A549 (cell line): ENCODE data around the gene ALDH2. TPM values are rescaled to one million over a fixed set of nuclear protein-coding genes. Genes with fewer than 3 reads are reported as not detected.

Experiments
- ATAC-seq, 2 experiments: fragments of 200-7000 bp in 1 of 2; fragments of >200 bp in 1 of 2; cut with Nextera tagmentation in 1 of 2; cut with Tn5 transposase in 1 of 2; 3 replicates each; pipeline versions ENCODE4 v1.8.0 to v1.9.1; 2018 to 2020; ENCODE audit warnings: mild to moderate bottlenecking in 1 of 2, moderate library complexity in 1 of 2
- CTCF ChIA-PET: fragments of 300-600 bp; sonication (Branson Sonifier 250); formaldehyde crosslinking; extraction: SDS; loops from one replicate; lab custom pipeline; 2021; ENCODE audit warnings: antibody characterized with exemption, inconsistent platforms; lab: Yijun Ruan, JAX
- POLR2A ChIA-PET: fragments of 350-600 bp; formaldehyde crosslinking; extraction: SDS; loops from one replicate; lab custom pipeline; 2021; ENCODE audit warnings: antibody characterized with exemption, inconsistent platforms; lab: Yijun Ruan, JAX
- DNase-seq, 2 experiments: peaks; one replicate each; pipeline versions ENCODE4 v3.0.0 to v3.0.0-alpha.2; 2011 to 2016; ENCODE audit warnings: low read depth in 1 of 2, low spot score in 1 of 2
- FAIRE-seq: peaks from 2 replicates; lab custom pipeline; 2011; peaks lifted over from hg19 to GRCh38; lab: Jason Lieb, UNC
- H3K27ac ChIP-seq, 2 experiments: fragments of >200 bp; sonication (Bioruptor Twin); formaldehyde crosslinking; 3 replicates each; pipeline ENCODE4 v1.5.1; 2016 to 2017
- H3K4me1 ChIP-seq: fragments of >200 bp; sonication (Bioruptor Twin); formaldehyde crosslinking; 3 replicates; pipeline ENCODE4 v1.6.1; 2016
- H3K4me2 ChIP-seq: fragments of >200 bp; sonication (Bioruptor Twin); formaldehyde crosslinking; 3 replicates; pipeline ENCODE4 v1.6.1; 2016
- H3K4me3 ChIP-seq: fragments of >200 bp; sonication (Bioruptor Twin); formaldehyde crosslinking; 3 replicates; pipeline ENCODE4 v1.5.1; 2016
- H3K9me3 ChIP-seq: fragments of >200 bp; sonication (Bioruptor Twin); formaldehyde crosslinking; 3 replicates; pipeline ENCODE4 v1.6.1; 2016
- CEBPB ChIP-seq, 2 experiments: fragments of >200 bp in 1 of 2; sonication (Bioruptor Twin) in 1 of 2; formaldehyde crosslinking in 1 of 2; IDR thresholded peaks; 2 replicates each; pipeline ENCODE4 v1.6.1; 2012 to 2016
- CHD4 ChIP-seq: fragments of 200-600 bp; sonication (generic); IDR thresholded peaks from 2 replicates; pipeline ENCODE4 v1.6.1; 2016; ENCODE audit warnings: antibody characterized with exemption, mild to moderate bottlenecking, borderline replicate concordance
- EHF ChIP-seq: fragments of 250-450 bp; sonication (Bioruptor Pico); IDR thresholded peaks from 2 replicates; pipeline ENCODE4 v1.5.0; 2020; ENCODE audit warnings: mild to moderate bottlenecking
- GATA3 ChIP-seq: IDR thresholded peaks from 2 replicates; pipeline ENCODE4 v1.6.1; 2012; ENCODE audit warnings: borderline replicate concordance
- HEYL ChIP-seq: fragments of 250-450 bp; sonication (Bioruptor Pico); IDR thresholded peaks from 2 replicates; pipeline ENCODE4 v1.8.0; 2021; ENCODE audit warnings: mild to moderate bottlenecking, moderate library complexity
- HOXA7 ChIP-seq: fragments of 250-450 bp; sonication (Bioruptor Pico); IDR thresholded peaks from 2 replicates; pipeline ENCODE4 v1.5.0; 2020; ENCODE audit warnings: mild to moderate bottlenecking, moderate library complexity
- HOXB13 ChIP-seq: fragments of 250-450 bp; sonication (Bioruptor Pico); IDR thresholded peaks from 2 replicates; pipeline ENCODE4 v1.5.0; 2020; ENCODE audit warnings: low read depth, mild to moderate bottlenecking, moderate library complexity
- JUN ChIP-seq, 2 experiments: fragments of >200 bp; sonication (Bioruptor Twin); formaldehyde crosslinking; IDR thresholded peaks; 2 replicates in 1 of 2; 3 replicates in 1 of 2; pipeline ENCODE4 v1.6.1; 2016 to 2017
- JUNB ChIP-seq: fragments of >200 bp; sonication (Bioruptor Twin); formaldehyde crosslinking; IDR thresholded peaks from 2 replicates; pipeline ENCODE4 v1.6.1; 2016
- KDM1A ChIP-seq: fragments of 200-600 bp; sonication (generic); IDR thresholded peaks from 2 replicates; pipeline ENCODE4 v1.6.1; 2016; ENCODE audit warnings: low read depth, mild to moderate bottlenecking
- KDM5A ChIP-seq: fragments of 200-600 bp; sonication (generic); IDR thresholded peaks from 2 replicates; pipeline ENCODE4 v1.6.1; 2016; ENCODE audit warnings: antibody characterized with exemption, mild to moderate bottlenecking
- MAFK ChIP-seq: fragments of 450-650 bp; IDR thresholded peaks from 2 replicates; pipeline ENCODE4 v1.6.1; 2014; ENCODE audit not compliant: partially characterized antibody
- NFE2L2 ChIP-seq: fragments of 150-350 bp; conservative IDR thresholded peaks from 2 replicates; pipeline ENCODE4 v1.6.1; 2014; ENCODE audit warnings: low read length
- NPAS2 ChIP-seq: fragments of 250-450 bp; sonication (Bioruptor Pico); IDR thresholded peaks from 2 replicates; pipeline ENCODE4 v1.8.0; 2022; ENCODE audit warnings: mild to moderate bottlenecking, moderate library complexity, borderline replicate concordance
- PHF8 ChIP-seq: fragments of 200-600 bp; sonication (generic); IDR thresholded peaks from 2 replicates; pipeline ENCODE4 v1.6.1; 2016; ENCODE audit warnings: low read depth, mild to moderate bottlenecking, antibody characterized with exemption, moderate library complexity, borderline replicate concordance
- RAD21 ChIP-seq, 2 experiments: fragments of >200 bp in 1 of 2; sonication (Bioruptor Twin) in 1 of 2; formaldehyde crosslinking in 1 of 2; IDR thresholded peaks in 1 of 2; conservative IDR thresholded peaks in 1 of 2; 2 replicates in 1 of 2; 3 replicates in 1 of 2; pipeline ENCODE4 v1.6.1; 2012 to 2018; ENCODE audit warnings: inconsistent platforms in 1 of 2
- RARB ChIP-seq: fragments of 250-450 bp; sonication (Bioruptor Pico); IDR thresholded peaks from 2 replicates; pipeline ENCODE4 v1.8.0; 2021; ENCODE audit warnings: mild to moderate bottlenecking, moderate library complexity
- RCOR1 ChIP-seq: fragments of 150-350 bp; IDR thresholded peaks from 2 replicates; pipeline ENCODE4 v1.6.1; 2014; ENCODE audit warnings: antibody characterized with exemption, low read length, low read depth
- RNF2 ChIP-seq: fragments of 200-600 bp; sonication (generic); IDR thresholded peaks from 2 replicates; pipeline ENCODE4 v1.6.1; 2016; ENCODE audit warnings: low read depth, mild to moderate bottlenecking, antibody characterized with exemption, moderate library complexity, borderline replicate concordance
- SMC3 ChIP-seq: fragments of >200 bp; sonication (Bioruptor Twin); formaldehyde crosslinking; IDR thresholded peaks from 3 replicates; pipeline ENCODE4 v1.6.1; 2018; ENCODE audit warnings: inconsistent platforms
- TP53 ChIP-seq: fragments of 250-450 bp; sonication (Bioruptor Pico); IDR thresholded peaks from 2 replicates; pipeline ENCODE4 v1.5.0; 2021; ENCODE audit warnings: mild to moderate bottlenecking, moderate library complexity
- ZSCAN20 ChIP-seq: fragments of 250-450 bp; sonication (Bioruptor Pico); IDR thresholded peaks from 2 replicates; pipeline ENCODE4 v1.8.0; 2022; ENCODE audit warnings: mild to moderate bottlenecking, moderate library complexity
- WGBS: methylation state at CpG from one replicate; pipeline ENCODE4 v1.1.6; 2017; ENCODE audit errors: missing lambda C conversion rate; 5-methylcytosine and 5-hydroxymethylcytosine counted together
- polyA plus RNA-seq, 4 experiments: library from polyadenylated mRNA; depleted of rRNA in 3 of 4; stranded (reverse); fragments of >200 nt; fragmentation: RNase III in 1 of 4; extraction: RNeasy Plus Mini Kit Qiagen cat#74134 plus additional on column Dnase treatment in 1 of 4; gene quantifications; 2 replicates in 3 of 4; 3 replicates in 1 of 4; pipeline ENCODE4 v1.2.3, GENCODE V29; 2011 to 2017
- TF ChIP-seq, protein P1 (sequence below): fragments of 150-350 bp; IDR thresholded peaks from 2 replicates; pipeline ENCODE4 v1.6.1; 2014; ENCODE audit warnings: low read depth, mild to moderate bottlenecking, low read length
- TF ChIP-seq, protein P2 (sequence below): IDR thresholded peaks from 2 replicates; pipeline ENCODE4 v1.6.1; 2012
- TF ChIP-seq, protein P3 (sequence below): IDR thresholded peaks from 2 replicates; pipeline ENCODE4 v1.6.1; 2012
- TF ChIP-seq, protein P4 (sequence below): fragments of >200 bp; sonication (Bioruptor Twin); formaldehyde crosslinking; IDR thresholded peaks from 3 replicates; pipeline ENCODE4 v1.5.1; 2016

The ALDH2 gene
- polyA plus RNA-seq, 2 of the 4 experiments (the other 2 are of a cell fraction) = 97.5 to 123 TPM

DNA sequence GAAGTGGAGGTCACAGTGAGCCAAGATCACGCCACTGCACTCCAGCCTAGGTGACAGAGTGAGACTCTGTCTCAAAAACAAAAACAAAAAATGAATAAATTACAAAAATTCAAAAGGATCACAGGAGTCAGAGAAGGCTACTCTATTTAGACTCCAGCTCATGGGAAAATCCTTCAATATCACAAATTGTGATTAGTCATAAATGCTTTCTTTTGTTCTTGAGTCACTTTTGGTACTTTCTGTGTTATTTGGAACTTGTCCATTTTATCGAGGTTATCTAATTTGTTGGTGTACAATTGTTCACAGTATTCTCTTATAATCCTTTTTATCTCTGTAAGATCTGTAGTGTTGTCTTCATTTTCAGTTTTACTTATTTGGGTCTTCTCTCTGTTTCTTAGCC is 18.9 kb downstream of the ALDH2 start:
- no peak for DNase-seq
- H3K9me3 ChIP-seq = peaks cover 10% of the 10 kb centered on the region; the same call in 2 of the 3 replicates
- peaks cover 24% of the 10 kb centered on the region for H3K4me1 ChIP-seq
- no peak for ATAC-seq
- WGBS = 65% methylated on average over 2 of the region's 2 CpGs
- no peak overlapping the region for H3K4me3 ChIP-seq
- no peak for FAIRE-seq
- TF ChIP-seq, protein P1, sequence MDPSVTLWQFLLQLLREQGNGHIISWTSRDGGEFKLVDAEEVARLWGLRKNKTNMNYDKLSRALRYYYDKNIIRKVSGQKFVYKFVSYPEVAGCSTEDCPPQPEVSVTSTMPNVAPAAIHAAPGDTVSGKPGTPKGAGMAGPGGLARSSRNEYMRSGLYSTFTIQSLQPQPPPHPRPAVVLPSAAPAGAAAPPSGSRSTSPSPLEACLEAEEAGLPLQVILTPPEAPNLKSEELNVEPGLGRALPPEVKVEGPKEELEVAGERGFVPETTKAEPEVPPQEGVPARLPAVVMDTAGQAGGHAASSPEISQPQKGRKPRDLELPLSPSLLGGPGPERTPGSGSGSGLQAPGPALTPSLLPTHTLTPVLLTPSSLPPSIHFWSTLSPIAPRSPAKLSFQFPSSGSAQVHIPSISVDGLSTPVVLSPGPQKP = no peak
- TF ChIP-seq JUN (IDR thresholded peaks at IDR 0.05) (no peak), NPAS2 (CRISPR knock-in tag) (no peak), KDM1A (no peak), TP53 (CRISPR knock-in tag) (no peak), GATA3 (no peak), HEYL (no peak), RARB (CRISPR knock-in tag) (no peak), RNF2 (no peak), NFE2L2 (no peak), RAD21 (conservative IDR thresholded peaks at IDR 0.05 in 1 of 2, IDR thresholded peaks at IDR 0.05 in 1 of 2) (no peak)
- TF ChIP-seq, protein P2, sequence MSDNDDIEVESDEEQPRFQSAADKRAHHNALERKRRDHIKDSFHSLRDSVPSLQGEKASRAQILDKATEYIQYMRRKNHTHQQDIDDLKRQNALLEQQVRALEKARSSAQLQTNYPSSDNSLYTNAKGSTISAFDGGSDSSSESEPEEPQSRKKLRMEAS = no peak
- TF ChIP-seq, protein P3, sequence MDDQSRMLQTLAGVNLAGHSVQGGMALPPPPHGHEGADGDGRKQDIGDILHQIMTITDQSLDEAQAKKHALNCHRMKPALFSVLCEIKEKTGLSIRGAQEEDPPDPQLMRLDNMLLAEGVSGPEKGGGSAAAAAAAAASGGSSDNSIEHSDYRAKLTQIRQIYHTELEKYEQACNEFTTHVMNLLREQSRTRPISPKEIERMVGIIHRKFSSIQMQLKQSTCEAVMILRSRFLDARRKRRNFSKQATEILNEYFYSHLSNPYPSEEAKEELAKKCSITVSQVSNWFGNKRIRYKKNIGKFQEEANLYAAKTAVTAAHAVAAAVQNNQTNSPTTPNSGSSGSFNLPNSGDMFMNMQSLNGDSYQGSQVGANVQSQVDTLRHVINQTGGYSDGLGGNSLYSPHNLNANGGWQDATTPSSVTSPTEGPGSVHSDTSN = no peak
- ChIA-PET CTCF (interaction anchor here (0.7 to 2.1 kb wide), 3 partner anchors 22 to 140 kb away, joined by 3 to 12 read pairs (median 3); no protein-coding TSS in a partner anchor), POLR2A (no interaction called here)
- no peak overlapping the region for H3K27ac ChIP-seq
- no peak overlapping the region for H3K4me2 ChIP-seq

DNA sequence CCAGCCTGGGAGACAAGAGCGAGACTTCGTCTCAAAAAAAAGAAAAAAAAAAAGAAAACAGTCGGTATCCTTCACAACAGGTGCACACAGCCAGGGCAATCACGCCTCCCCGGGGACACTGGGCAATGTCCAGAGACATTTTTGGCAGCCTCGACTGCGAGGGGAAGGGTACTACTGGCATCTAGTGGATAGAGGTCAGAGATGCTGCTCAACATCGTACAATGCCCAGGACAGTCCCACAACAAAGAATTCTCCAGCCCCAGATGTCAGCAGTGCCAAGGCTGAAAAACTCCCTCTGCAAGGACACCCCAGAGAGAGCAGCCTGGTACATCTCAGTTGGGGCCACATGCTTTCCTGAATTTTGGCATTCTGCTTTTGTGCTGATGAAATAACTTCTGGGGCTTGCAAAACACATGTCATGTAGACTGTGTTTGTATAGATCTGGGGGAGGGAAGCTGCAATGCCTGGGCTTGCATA is 21.5 kb downstream of the ALDH2 start:
- CTCF ChIA-PET = interaction anchor here (0.8 to 2.5 kb wide), 9 partner anchors 12 to 150 kb away, joined by 3 to 19 read pairs (median 3); no protein-coding TSS in a partner anchor
- H3K27ac ChIP-seq = peak overlapping the region; percentile 60 to 70
- no peak overlapping the region for H3K4me3 ChIP-seq
- ATAC-seq (peak; percentile 68 to 78), DNase-seq (peak in 1 of 2 experiments; percentile 51), FAIRE-seq (no peak)
- H3K4me2 ChIP-seq = peak overlapping the region; percentile 45
- 60% methylated on average over 8 of the region's 8 CpGs for WGBS
- TF ChIP-seq SMC3 = peak; percentile 61; the same call in 2 of the 3 replicates
- TF ChIP-seq RCOR1 = no peak
- TF ChIP-seq MAFK = no peak
- no peak for TF ChIP-seq KDM5A
- peak in 1 of 2 experiments; percentile 67; a peak in 1 of 4 replicates for TF ChIP-seq CEBPB (IDR thresholded peaks at IDR 0.05)
- TF ChIP-seq RAD21 (conservative IDR thresholded peaks at IDR 0.05 in 1 of 2, IDR thresholded peaks at IDR 0.05 in 1 of 2) = peak; percentile 74 to 78
- TF ChIP-seq, protein P4, sequence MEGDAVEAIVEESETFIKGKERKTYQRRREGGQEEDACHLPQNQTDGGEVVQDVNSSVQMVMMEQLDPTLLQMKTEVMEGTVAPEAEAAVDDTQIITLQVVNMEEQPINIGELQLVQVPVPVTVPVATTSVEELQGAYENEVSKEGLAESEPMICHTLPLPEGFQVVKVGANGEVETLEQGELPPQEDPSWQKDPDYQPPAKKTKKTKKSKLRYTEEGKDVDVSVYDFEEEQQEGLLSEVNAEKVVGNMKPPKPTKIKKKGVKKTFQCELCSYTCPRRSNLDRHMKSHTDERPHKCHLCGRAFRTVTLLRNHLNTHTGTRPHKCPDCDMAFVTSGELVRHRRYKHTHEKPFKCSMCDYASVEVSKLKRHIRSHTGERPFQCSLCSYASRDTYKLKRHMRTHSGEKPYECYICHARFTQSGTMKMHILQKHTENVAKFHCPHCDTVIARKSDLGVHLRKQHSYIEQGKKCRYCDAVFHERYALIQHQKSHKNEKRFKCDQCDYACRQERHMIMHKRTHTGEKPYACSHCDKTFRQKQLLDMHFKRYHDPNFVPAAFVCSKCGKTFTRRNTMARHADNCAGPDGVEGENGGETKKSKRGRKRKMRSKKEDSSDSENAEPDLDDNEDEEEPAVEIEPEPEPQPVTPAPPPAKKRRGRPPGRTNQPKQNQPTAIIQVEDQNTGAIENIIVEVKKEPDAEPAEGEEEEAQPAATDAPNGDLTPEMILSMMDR = peak; percentile 56
- POLR2A ChIA-PET = interaction anchor here (0.8 kb wide), 1 partner anchor 22 kb away, joined by 3 read pairs; the partner anchor contains the start of gene ALDH2
- peaks cover 34% of the 10 kb centered on the region for H3K4me1 ChIP-seq
- no peaks in the 10 kb centered on the region for H3K9me3 ChIP-seq

DNA sequence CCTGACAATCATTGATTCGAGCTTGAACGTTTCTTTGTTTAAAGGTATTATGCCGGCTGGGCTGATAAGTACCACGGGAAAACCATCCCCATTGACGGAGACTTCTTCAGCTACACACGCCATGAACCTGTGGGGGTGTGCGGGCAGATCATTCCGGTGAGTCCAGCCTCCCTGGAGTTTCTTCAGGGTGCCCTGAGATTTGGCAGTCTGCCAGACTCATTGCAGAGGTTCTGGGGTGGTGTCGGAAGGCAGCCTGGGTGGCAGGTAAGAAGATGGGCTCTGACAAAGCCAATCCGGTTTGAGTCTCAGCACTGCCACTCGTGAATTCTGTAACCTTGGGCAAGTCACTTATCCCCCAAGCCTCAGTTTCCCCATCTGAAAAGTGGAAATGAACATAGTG is 23.0 kb downstream of the ALDH2 start:
- no peak overlapping the region for H3K4me2 ChIP-seq
- no peaks in the 10 kb centered on the region for H3K9me3 ChIP-seq
- ChIA-PET CTCF (interaction anchor here (0.6 to 3.7 kb wide), 6 partner anchors 19 to 339 kb away, joined by 3 to 19 read pairs (median 4); no protein-coding TSS in a partner anchor), POLR2A (no interaction called here)
- no peak for FAIRE-seq
- DNase-seq = no peak
- 93% methylated on average over 11 of the region's 11 CpGs for WGBS
- H3K4me1 ChIP-seq = peaks cover 34% of the 10 kb centered on the region
- no peak for ATAC-seq
- no peak overlapping the region for H3K27ac ChIP-seq
- H3K4me3 ChIP-seq = no peak overlapping the region
- TF ChIP-seq PHF8 = no peak
- no peak for TF ChIP-seq HOXB13 (CRISPR knock-in tag)
- TF ChIP-seq MAFK = no peak
- TF ChIP-seq CHD4 = no peak
- TF ChIP-seq EHF (CRISPR knock-in tag) = no peak
- no peak for TF ChIP-seq GATA3
- TF ChIP-seq ZSCAN20 (CRISPR knock-in tag) = no peak
- no peak for TF ChIP-seq HOXA7 (CRISPR knock-in tag)
- TF ChIP-seq JUNB = no peak
- TF ChIP-seq KDM1A = no peak
- TF ChIP-seq, protein P4 = no peak
- TF ChIP-seq, protein P1 = no peak
